HepG2 (cell line): Measurements from ENCODE around the gene GTF3C5. TPM values are rescaled to one million over a fixed set of nuclear protein-coding genes. Genes with fewer than 3 reads are reported as not detected.

Source experiments
- ATAC-seq: fragments of 200-7000 bp; cut with Tn5 transposase; 3 replicates; pipeline ENCODE4 v1.9.1; 2020; ENCODE audit warnings: mild to moderate bottlenecking, moderate library complexity
- BruUV-seq: library from RNA; stranded (reverse); fragments of 400-500 nt; replicated peaks from 2 replicates; lab custom pipeline; 2021; lab: Mats Ljungman, UMichigan
- CTCF ChIA-PET: fragments of 300-600 bp; formaldehyde crosslinking; extraction: SDS; loops from one replicate; lab custom pipeline; 2021; ENCODE audit warnings: low total read pairs, inconsistent platforms, low intra/inter-chr PET ratio; lab: Yijun Ruan, JAX
- POLR2A ChIA-PET: fragments of 350-600 bp; sonication (Branson Sonifier 250); formaldehyde crosslinking; loops from one replicate; lab custom pipeline; 2020; ENCODE audit warnings: antibody characterized with exemption, inconsistent platforms; lab: Yijun Ruan, JAX
- DNase-seq: peaks from one replicate; pipeline ENCODE4 v3.0.0-alpha.2; 2015; ENCODE audit warnings: low spot score
- FAIRE-seq: peaks from 3 replicates; lab custom pipeline; 2011; peaks lifted over from hg19 to GRCh38; lab: Jason Lieb, UNC
- H2AFZ ChIP-seq: one replicate; pipeline ENCODE4 v1.6.1; 2011; ENCODE audit warnings: low read length, inconsistent platforms
- H3K27ac ChIP-seq: fragments of 300-600 bp; 3 replicates; pipeline ENCODE4 v1.8.0; 2011; ENCODE audit warnings: mixed run types, mild to moderate bottlenecking, mixed read lengths, low read length, inconsistent platforms; ENCODE audit not compliant: insufficient read depth; ENCODE audit errors: extremely low read length
- H3K27me3 ChIP-seq, 2 experiments: fragments of 200-600 bp in 1 of 2; 2 replicates in 1 of 2; 3 replicates in 1 of 2; pipeline versions ENCODE4 v1.6.0 to v1.8.0; 2011; ENCODE audit warnings: low read length in 2 of 2, mild to moderate bottlenecking in 2 of 2, moderate library complexity in 2 of 2, inconsistent platforms in 1 of 2; ENCODE audit not compliant: insufficient read depth in 2 of 2, control insufficient read depth in 1 of 2
- H3K36me3 ChIP-seq, 2 experiments: fragments of 200-600 bp in 1 of 2; replicated peaks in 1 of 2; 2 replicates in 1 of 2; 3 replicates in 1 of 2; pipeline versions ENCODE4 v1.5.1 to v1.8.0; 2011; ENCODE audit warnings: low read length in 2 of 2, inconsistent platforms in 1 of 2; ENCODE audit not compliant: insufficient read depth in 2 of 2, control insufficient read depth in 1 of 2
- H3K4me1 ChIP-seq: 2 replicates; pipeline ENCODE4 v1.5.1; 2012; ENCODE audit warnings: low read length, inconsistent platforms; ENCODE audit not compliant: insufficient read depth
- H3K4me2 ChIP-seq: 2 replicates; pipeline ENCODE4 v1.6.0; 2011; ENCODE audit warnings: low read depth, low read length, inconsistent platforms
- H3K4me3 ChIP-seq, 3 experiments: fragments of 200-600 bp in 1 of 3; sonication (generic), shearing (Covaris generic) in 1 of 3; replicated peaks in 1 of 3; 2 replicates each; pipeline ENCODE4 v1.5.1; 2011 to 2016; ENCODE audit warnings: low read length in 3 of 3, inconsistent platforms in 2 of 3, low read depth in 2 of 3, mild to moderate bottlenecking in 2 of 3, control low read depth in 1 of 3, mixed read lengths in 1 of 3; ENCODE audit not compliant: insufficient read depth in 1 of 3
- H3K79me2 ChIP-seq: one replicate; pipeline ENCODE4 v1.6.1; 2011; ENCODE audit warnings: low read length, inconsistent platforms; ENCODE audit not compliant: insufficient read depth
- H3K9ac ChIP-seq: 2 replicates; pipeline ENCODE4 v1.6.0; 2011; ENCODE audit warnings: mild to moderate bottlenecking, low read depth, low read length, inconsistent platforms; ENCODE audit not compliant: insufficient read depth
- H3K9me3 ChIP-seq: 2 replicates; pipeline ENCODE4 v1.5.1; 2012; ENCODE audit warnings: mild to moderate bottlenecking, low read length
- H4K20me1 ChIP-seq: 2 replicates; pipeline ENCODE4 v1.6.0; 2011; ENCODE audit warnings: inconsistent platforms, mild to moderate bottlenecking, low read length, moderate library complexity; ENCODE audit not compliant: insufficient read depth
- CBFB ChIP-seq: sonication (generic); formaldehyde crosslinking; IDR thresholded peaks from 2 replicates; pipeline ENCODE4 v1.4.0; 2020; ENCODE audit warnings: missing genetic modification reagents
- ETV6 ChIP-seq: sonication (generic); formaldehyde crosslinking; conservative IDR thresholded peaks from 2 replicates; pipeline ENCODE4 v1.4.0; 2020; ENCODE audit warnings: missing genetic modification reagents
- NFAT5 ChIP-seq: sonication (generic); formaldehyde crosslinking; IDR thresholded peaks from 2 replicates; pipeline ENCODE4 v1.4.0; 2020; ENCODE audit warnings: missing genetic modification reagents
- NFYB ChIP-seq: sonication (generic); formaldehyde crosslinking; IDR thresholded peaks from 2 replicates; pipeline ENCODE4 v1.4.0; 2020; ENCODE audit warnings: missing genetic modification reagents
- PCBP2 ChIP-seq: fragments of 200-400 bp; formaldehyde crosslinking; optimal IDR thresholded peaks from 2 replicates; pipeline ENCODE3; 2018; ENCODE audit warnings: low read length, low read depth; ENCODE audit not compliant: poor library complexity, severe bottlenecking
- RFX1 ChIP-seq: fragments of 450-650 bp; IDR thresholded peaks from 2 replicates; pipeline ENCODE4 v1.6.1; 2017
- RORA ChIP-seq: sonication (generic); formaldehyde crosslinking; IDR thresholded peaks from 2 replicates; pipeline ENCODE4 v1.5.0; 2020; ENCODE audit warnings: mild to moderate bottlenecking, missing genetic modification reagents, moderate library complexity
- SRSF9 ChIP-seq: fragments of 200-400 bp; formaldehyde crosslinking; IDR thresholded peaks from 2 replicates; pipeline ENCODE4 v1.6.1; 2018; ENCODE audit warnings: borderline replicate concordance, mild to moderate bottlenecking, low read depth, low read length; ENCODE audit not compliant: insufficient read depth, poor library complexity, severe bottlenecking
- ZNF143 ChIP-seq: sonication (generic); formaldehyde crosslinking; IDR thresholded peaks from 2 replicates; pipeline ENCODE4 v1.4.0; 2020; ENCODE audit warnings: missing genetic modification reagents
- ZNF225 ChIP-seq: sonication (generic); formaldehyde crosslinking; IDR thresholded peaks from 2 replicates; pipeline ENCODE4 v1.4.0; 2020; ENCODE audit warnings: mild to moderate bottlenecking, missing genetic modification reagents
- ZNF607 ChIP-seq: sonication (generic); formaldehyde crosslinking; IDR thresholded peaks from 2 replicates; pipeline ENCODE4 v1.5.1; 2020; ENCODE audit warnings: missing genetic modification reagents, mild to moderate bottlenecking, borderline replicate concordance
- ZNF644 ChIP-seq: IDR thresholded peaks from 2 replicates; pipeline ENCODE4 v1.6.1; 2016; ENCODE audit warnings: low read depth
- ZNF879 ChIP-seq: sonication (generic); formaldehyde crosslinking; IDR thresholded peaks from 2 replicates; pipeline ENCODE4 v1.8.1; 2023; ENCODE audit warnings: missing genetic modification reagents
- WGBS: methylation state at CpG from one replicate; pipeline ENCODE4 v1.1.6; 2017; ENCODE audit warnings: low lambda C conversion rate; 5-methylcytosine and 5-hydroxymethylcytosine counted together
- in situ Hi-C: cut with HindIII; loops from 2 replicates; pipeline ENCODE4 v1.10.0; 2017; ENCODE audit warnings: low pct_unique_long_range_greater_than_20kb; ENCODE audit not compliant: extremely low pct_ligation_motif_present
- intact Hi-C: fragments of 100-400 bp; cut with micrococcal nuclease; formaldehyde crosslinking; loops from one replicate; pipeline ENCODE4 v1.10.0; 2022; ENCODE audit not compliant: unreplicated experiment
- polyA plus RNA-seq, 8 experiments: library from polyadenylated mRNA; depleted of rRNA in 3 of 8; stranded (reverse) in 7 of 8; unstranded in 1 of 8; fragments of >200 nt; fragmentation: Illumina TruSeq in 4 of 8; extraction: Trizol in 4 of 8; gene quantifications; 2 replicates each; pipeline versions ENCODE4 v1.2.1 to v1.2.3, GENCODE V29; 2011 to 2016; ENCODE audit warnings: low read depth in 4 of 8, missing spikeins in 1 of 8, mixed read lengths in 1 of 8; ENCODE audit not compliant: insufficient read depth in 1 of 8
- total RNA-seq, 5 experiments: library from RNA; depleted of rRNA; stranded (reverse); fragments of >200 nt; fragmentation: Illumina TruSeq; extraction: Trizol; gene quantifications; 2 replicates each; pipeline ENCODE4 v1.2.3, GENCODE V29; 2016; ENCODE audit warnings: low read depth in 1 of 5
- TF ChIP-seq, protein P1 (sequence below): sonication (generic); formaldehyde crosslinking; IDR thresholded peaks from 2 replicates; pipeline ENCODE4 v1.4.0; 2020; ENCODE audit warnings: mild to moderate bottlenecking, missing genetic modification reagents

GTF3C5 gene
- total and polyA plus RNA-seq, 2 of the 13 experiments (the other 11 are each of a cell fraction or from before 2014, with no cell fraction given): 66.9 to 92.6 TPM

DNA sequence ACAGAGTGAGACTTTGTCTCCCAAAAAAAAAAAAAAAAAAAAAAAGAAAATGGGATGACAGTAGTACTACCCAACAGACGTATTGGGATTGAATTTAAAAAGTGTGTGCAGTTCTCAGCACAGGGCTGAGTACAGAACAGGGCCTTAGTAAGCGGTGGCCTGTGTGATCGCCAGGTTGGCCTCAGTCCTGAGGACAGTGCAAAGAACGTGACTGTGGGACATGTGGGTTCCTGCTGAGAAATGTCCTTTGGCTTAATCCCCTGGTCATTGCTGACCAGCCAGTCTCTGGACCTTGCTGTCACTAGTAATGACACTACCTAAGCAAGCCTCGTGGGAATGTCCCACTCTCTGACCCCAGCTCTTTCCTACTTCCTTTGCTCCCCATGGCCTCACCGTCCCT is 13.3 kb downstream of the GTF3C5 start:
- H3K27me3 ChIP-seq: no peaks in the 10 kb centered on the region
- in situ Hi-C loops: loop anchor here (10.0 kb wide), 1 partner anchor 101 kb away; no protein-coding TSS in a partner anchor
- intact Hi-C loops: loop anchor here (5.0 kb wide), 1 partner anchor 103 kb away; no protein-coding TSS in a partner anchor
- no TSS peak for BruUV-seq
- H3K4me1 ChIP-seq: no peaks in the 10 kb centered on the region
- H3K9me3 ChIP-seq: no peaks in the 10 kb centered on the region
- 97% methylated on average over 6 of the region's 6 CpGs for WGBS
- no peak overlapping the region for H3K27ac ChIP-seq
- ChIA-PET CTCF (no interaction called here), POLR2A (no interaction called here)
- H3K79me2 ChIP-seq: peaks cover 6% of the 10 kb centered on the region
- no peak for ATAC-seq
- no peaks in the 10 kb centered on the region for H4K20me1 ChIP-seq
- H3K4me3 ChIP-seq: no peak overlapping the region
- no peak for FAIRE-seq
- H3K9ac ChIP-seq: no peak overlapping the region
- H3K4me2 ChIP-seq: no peak overlapping the region
- H3K36me3 ChIP-seq: peaks cover 30 to 64% of the 10 kb centered on the region in 2 experiments
- no peak for DNase-seq
- H2AFZ ChIP-seq: no peak overlapping the region
- TF ChIP-seq SRSF9 (no peak), PCBP2 (no peak), CBFB (CRISPR knock-in tag) (no peak), ZNF879 (no peak), ZNF225 (CRISPR knock-in tag) (no peak), RORA (CRISPR knock-in tag) (no peak), ZNF143 (CRISPR knock-in tag) (no peak), RFX1 (no peak), NFYB (CRISPR knock-in tag) (no peak), NFAT5 (CRISPR knock-in tag) (no peak), ZNF607 (CRISPR knock-in tag) (no peak), ETV6 (CRISPR knock-in tag) (no peak), ZNF644 (CRISPR knock-in tag) (no peak)
- TF ChIP-seq, protein P1, sequence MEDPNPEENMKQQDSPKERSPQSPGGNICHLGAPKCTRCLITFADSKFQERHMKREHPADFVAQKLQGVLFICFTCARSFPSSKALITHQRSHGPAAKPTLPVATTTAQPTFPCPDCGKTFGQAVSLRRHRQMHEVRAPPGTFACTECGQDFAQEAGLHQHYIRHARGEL (CRISPR knock-in tag): no peak
